OCI-LY7 (cell line): ENCODE results near the gene NAA10.

ENCODE experiments used
- EZH2phosphoT487 ChIP-seq: fragments of 200-600 bp; sonication (generic); IDR thresholded peaks from 2 replicates; pipeline ENCODE4 v1.6.1; 2018; ENCODE audit warnings: low read depth, borderline replicate concordance, mild to moderate bottlenecking, mixed run types, antibody characterized with exemption, low read length, moderate library complexity, mixed read lengths
- TF ChIP-seq, protein P1 (sequence below): fragments of 200-600 bp; sonication (generic); conservative IDR thresholded peaks from 2 replicates; pipeline ENCODE4 v1.5.1; 2014; ENCODE audit warnings: mild to moderate bottlenecking, antibody characterized with exemption, low read length, moderate library complexity, mixed read lengths

DNA sequence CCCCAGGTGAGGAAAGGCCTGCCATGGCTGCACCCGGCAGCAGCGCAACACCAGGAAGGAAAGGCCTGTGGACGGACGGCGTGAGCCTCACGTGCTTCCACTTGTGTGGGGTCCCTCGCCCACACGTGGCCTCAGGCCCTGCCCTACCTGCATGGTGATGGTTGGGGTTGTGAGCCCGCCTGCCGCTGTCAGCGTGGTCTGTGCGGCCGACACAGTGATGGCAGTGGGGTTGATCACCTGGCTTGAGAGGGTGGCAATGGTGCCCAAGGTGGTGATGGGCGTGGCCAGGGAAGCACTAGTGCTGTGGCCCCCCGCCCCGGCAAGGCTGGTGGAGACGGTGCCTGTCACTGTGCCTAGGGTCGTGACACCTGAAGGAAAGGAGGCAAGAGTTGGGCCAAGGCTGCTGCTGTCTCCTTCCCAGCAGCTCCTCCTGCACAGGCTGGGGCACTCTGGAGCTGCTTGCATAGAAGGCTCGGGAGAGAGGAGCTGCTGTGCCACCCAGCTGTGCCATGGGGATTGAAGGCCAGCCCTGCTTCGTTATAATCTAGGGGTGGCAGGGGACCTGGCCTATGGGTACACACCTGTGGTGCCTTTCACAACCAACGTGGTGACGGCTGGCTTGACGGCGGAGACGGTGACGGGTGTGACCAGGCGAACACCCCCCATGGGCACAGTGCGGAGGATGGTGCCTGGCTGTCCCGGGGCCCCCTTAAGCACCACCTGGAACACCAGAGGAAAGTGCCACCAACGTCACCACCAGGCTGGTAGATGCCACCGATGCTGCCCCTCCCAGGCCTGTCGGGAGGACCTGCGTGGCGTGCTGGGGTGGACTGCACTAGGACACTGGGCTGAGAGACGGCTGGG is 21.4 kb upstream of the NAA10 start:
- TF ChIP-seq, protein P1, sequence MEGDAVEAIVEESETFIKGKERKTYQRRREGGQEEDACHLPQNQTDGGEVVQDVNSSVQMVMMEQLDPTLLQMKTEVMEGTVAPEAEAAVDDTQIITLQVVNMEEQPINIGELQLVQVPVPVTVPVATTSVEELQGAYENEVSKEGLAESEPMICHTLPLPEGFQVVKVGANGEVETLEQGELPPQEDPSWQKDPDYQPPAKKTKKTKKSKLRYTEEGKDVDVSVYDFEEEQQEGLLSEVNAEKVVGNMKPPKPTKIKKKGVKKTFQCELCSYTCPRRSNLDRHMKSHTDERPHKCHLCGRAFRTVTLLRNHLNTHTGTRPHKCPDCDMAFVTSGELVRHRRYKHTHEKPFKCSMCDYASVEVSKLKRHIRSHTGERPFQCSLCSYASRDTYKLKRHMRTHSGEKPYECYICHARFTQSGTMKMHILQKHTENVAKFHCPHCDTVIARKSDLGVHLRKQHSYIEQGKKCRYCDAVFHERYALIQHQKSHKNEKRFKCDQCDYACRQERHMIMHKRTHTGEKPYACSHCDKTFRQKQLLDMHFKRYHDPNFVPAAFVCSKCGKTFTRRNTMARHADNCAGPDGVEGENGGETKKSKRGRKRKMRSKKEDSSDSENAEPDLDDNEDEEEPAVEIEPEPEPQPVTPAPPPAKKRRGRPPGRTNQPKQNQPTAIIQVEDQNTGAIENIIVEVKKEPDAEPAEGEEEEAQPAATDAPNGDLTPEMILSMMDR = no peak
- no peak for TF ChIP-seq EZH2phosphoT487
